GM12865 (cell line): ENCODE measurements around the gene RDH13.

Experiments
- DNase-seq: peaks from one replicate; pipeline ENCODE4 v3.0.0; 2010; ENCODE audit warnings: low read depth
- H3K4me3 ChIP-seq: 2 replicates; pipeline ENCODE4 v1.5.1; 2011; ENCODE audit warnings: mild to moderate bottlenecking, low read depth, low read length, control low read depth
- TF ChIP-seq, protein P1 (sequence below): IDR thresholded peaks from 2 replicates; pipeline ENCODE4 v1.5.1; 2011; ENCODE audit warnings: low read length, control low read depth, low read depth, inconsistent platforms; ENCODE audit not compliant: insufficient read depth; ENCODE audit errors: missing control alignments

Gene RDH13

DNA sequence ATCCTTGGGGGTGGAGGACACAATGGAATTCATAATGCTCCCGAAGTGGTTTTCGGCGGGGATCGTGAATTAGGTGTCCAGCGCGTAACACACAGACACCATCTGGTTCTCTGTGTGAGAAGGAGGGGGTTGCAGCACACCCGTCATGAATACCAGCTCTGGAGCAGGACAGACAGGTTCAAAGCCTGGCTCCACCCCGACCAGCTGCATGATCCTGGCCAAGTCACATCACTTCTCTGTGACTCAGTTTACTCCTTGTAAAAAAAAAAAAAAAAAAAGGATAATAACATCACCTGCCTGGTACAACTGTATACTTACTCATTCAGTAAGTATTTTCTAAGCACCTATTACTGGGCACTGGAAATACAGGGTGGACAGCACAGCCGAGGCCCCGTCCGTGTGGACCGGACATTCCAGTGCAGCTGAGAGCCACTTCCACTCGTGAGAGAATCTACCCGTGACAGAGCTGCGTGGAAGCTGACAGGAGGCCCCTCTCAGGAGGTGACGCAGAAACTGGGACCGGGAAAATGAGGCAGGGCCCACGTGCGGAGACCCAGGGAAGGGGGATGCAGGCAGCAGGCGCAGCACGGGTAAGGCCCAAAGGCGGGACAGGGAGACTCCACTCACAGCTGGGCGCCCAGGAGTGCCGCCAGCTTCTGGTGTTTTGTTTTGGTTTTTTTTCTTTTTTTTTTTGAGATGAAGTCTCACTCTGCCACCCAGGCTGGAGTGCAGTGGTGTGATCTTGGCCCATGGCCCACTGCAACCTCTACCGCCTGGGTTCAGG is 12.0 kb downstream of the RDH13 start:
- DNase-seq: no peak
- H3K4me3 ChIP-seq: no peak overlapping the region
- TF ChIP-seq, protein P1, sequence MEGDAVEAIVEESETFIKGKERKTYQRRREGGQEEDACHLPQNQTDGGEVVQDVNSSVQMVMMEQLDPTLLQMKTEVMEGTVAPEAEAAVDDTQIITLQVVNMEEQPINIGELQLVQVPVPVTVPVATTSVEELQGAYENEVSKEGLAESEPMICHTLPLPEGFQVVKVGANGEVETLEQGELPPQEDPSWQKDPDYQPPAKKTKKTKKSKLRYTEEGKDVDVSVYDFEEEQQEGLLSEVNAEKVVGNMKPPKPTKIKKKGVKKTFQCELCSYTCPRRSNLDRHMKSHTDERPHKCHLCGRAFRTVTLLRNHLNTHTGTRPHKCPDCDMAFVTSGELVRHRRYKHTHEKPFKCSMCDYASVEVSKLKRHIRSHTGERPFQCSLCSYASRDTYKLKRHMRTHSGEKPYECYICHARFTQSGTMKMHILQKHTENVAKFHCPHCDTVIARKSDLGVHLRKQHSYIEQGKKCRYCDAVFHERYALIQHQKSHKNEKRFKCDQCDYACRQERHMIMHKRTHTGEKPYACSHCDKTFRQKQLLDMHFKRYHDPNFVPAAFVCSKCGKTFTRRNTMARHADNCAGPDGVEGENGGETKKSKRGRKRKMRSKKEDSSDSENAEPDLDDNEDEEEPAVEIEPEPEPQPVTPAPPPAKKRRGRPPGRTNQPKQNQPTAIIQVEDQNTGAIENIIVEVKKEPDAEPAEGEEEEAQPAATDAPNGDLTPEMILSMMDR: no peak

DNA sequence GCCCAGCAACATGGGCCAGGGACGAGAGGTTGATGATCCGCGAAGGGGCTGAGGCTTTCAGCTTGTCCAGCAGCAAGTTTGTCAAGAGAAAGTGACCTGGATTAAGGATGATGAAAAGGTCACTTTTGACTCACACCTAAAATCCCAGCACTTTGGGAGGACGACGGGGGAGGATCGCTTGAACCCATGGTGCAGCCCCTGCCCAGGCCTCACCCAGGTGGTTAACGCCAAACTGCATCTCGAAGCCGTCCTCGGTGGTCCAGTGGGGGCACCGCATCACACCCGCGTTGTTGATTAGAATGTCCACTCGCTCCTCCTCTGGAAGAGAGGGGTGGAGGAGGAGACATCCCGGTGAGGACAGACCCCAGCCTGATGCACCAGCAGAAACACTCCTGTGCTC is 14.5 kb downstream of the RDH13 start:
- H3K4me3 ChIP-seq: no peak overlapping the region
- DNase-seq: no peak
- TF ChIP-seq, protein P1: no peak

DNA sequence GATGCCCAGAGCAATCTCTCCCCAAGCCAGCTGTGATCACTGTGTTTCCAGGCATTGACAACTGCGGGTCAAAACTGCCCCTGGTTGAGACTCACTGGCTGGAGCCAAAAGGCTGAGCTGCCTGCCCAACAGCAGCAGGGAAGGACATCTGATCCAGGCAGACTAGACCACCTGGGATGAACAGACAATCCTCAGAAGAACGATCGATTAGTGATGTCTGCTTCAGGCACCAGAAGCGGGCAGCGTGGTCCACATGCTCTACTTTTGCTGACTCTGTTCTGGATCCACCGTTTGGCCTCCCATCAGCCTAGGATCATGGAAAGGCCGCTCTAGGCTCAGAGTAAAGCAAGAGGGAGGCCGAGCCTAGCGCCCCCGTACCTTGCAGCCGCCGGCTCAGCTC is 15.0 kb downstream of the RDH13 start:
- no peak for DNase-seq
- no peak overlapping the region for H3K4me3 ChIP-seq
- TF ChIP-seq, protein P1: no peak

DNA sequence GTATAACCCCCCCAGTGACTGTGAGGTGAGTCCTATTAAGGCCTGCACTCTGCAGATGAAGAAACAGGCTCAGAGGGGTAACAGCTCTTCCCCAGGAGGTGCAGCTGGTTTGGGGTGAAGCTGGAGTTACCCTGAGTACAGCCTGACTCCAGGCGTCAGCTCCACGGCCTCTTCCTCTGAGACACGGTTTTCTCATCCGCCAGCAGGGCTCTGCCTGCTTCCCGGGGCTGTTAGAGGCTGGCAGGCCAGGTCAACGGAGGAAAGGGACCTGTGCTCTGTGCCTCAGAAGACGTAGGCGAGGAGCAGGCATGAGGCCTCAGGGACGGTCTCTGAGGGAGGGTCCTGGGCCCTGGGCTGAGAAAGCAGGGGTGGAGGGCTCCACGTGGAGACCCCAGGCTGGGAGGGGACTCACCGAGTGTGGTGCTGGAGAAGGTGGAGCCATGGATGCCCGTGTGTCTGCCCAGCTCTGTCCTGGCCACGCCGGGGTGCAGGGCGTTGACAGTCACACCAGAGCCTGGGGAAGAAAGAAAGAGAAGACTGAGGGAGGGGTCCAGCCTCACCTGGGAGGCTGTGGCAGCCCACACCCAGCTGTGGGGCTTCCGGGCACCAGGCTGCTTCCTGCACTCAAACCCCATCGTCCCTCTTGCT is 15.8 kb downstream of the RDH13 start:
- TF ChIP-seq, protein P1: no peak
- no peak overlapping the region for H3K4me3 ChIP-seq
- DNase-seq: no peak

DNA sequence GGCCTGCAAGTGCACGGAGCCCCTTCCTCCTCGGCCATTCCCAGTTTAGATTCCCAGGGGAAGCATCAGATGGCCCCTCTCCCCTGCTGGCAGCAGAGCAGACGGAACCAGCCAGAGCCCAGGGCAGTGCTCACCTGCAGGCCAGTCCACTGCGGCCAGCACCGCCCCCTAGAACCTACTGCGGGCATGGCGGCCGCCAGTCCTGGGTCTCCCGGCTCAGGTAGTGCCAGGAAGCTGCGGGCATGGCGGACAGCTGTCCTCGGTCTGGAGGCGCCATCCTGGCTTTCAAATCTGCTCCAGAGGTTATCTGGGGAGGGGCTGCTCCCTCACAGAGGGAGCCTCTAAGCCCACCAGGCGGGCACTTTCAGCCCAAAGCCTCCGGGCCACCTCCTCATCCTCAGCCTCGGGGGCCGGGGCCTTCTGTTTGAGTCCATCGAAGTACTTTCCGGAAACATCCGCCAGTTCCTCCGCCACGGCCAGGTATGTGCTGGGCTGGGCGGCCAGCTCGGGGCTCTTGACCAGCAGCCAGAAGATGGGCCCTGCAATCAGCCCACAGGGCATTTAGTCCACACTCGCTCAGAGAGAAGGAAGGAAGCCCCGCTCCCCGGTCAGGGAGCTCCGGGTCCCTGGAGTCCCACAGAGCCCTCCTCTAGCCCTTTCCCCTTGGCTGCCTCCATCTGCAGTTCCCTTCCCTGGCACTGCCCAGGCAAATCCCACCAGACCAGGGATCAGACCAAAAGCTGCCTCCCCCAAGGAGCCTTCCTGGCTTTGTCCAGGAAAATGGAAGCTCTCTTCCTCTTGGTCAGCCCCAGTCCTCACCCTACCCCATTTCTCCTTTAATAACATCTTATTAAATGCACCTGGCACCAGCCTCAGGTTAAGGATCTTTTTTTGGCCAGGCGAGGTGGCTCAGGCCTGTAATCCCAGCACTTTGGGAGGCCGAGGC is 17.9 kb downstream of the RDH13 start:
- DNase-seq: no peak
- no peak overlapping the region for H3K4me3 ChIP-seq
- TF ChIP-seq, protein P1: no peak

DNA sequence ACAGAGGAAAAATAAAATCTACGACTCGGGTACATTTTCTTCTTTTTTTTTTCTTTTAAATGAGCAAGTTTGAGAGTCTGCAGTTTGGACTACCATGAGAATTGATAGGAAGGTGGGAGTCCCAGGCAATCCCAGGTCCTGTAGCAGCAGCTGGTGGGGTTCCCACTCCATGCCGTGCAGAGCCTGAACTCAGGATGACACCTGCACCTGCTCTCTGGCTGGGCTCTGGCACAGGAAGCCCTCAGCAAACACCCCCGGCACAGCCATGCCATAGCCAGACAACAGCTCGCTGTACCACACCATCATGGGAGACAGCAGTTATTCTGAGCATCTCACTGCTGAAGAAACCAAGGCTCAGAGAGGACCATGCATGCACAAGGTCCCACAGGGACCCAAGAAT is 18.7 kb downstream of the RDH13 start:
- TF ChIP-seq, protein P1: no peak
- DNase-seq: no peak
- H3K4me3 ChIP-seq: no peak overlapping the region
